ENCODE measurements around the gene IL13.

- TF ChIP-seq SP1 (IDR thresholded peaks at IDR 0.05), result no peak
- no peak for TF ChIP-seq L3MBTL2 (conservative IDR thresholded peaks at IDR 0.05)
- no peak for TF ChIP-seq TARDBP (IDR thresholded peaks at IDR 0.05)
- TF ChIP-seq FOXM1 (IDR thresholded peaks at IDR 0.05; ENCODE audit: borderline replicate concordance), result no peak
- TF ChIP-seq BHLHE40 (IDR thresholded peaks at IDR 0.05; ENCODE audit: borderline replicate concordance), result no peak
- TF ChIP-seq FOXA1 (IDR thresholded peaks at IDR 0.05), result no peak
- no peak for TF ChIP-seq FOXK2 (IDR thresholded peaks at IDR 0.05)
- TF ChIP-seq ZNF384 (IDR thresholded peaks at IDR 0.05), result no peak
- no peak for TF ChIP-seq ELF4 (IDR thresholded peaks at IDR 0.05)
- no peak for TF ChIP-seq NFRKB (IDR thresholded peaks at IDR 0.05)
- TF ChIP-seq SUZ12 (IDR thresholded peaks at IDR 0.05), result no peak
Observed at GRCh38 chr5:132692632-132692967, 34.6 kb downstream of the IL13 start.
